Kasumi-1 (cell line): ENCODE measurements around the gene FBLN7.
"Not testable (repeated sequence)": the region's sequence is repeated elsewhere in the genome, so short reads cannot be mapped to it uniquely, and the experiment has no call there.

Source experiments
- DNase-seq, 2 experiments: peaks; one replicate each; lab custom pipeline; 2025; lab: John Stamatoyannopoulos, UW

Gene FBLN7

GRCh38 chr2:112184121-112184520 lies 45.9 kb downstream of the FBLN7 start:
- no peak for DNase-seq

GRCh38 chr2:112185131-112185530 lies 46.9 kb downstream of the FBLN7 start:
- no peak for DNase-seq

- no peak for DNase-seq
These were observed 49.0 kb downstream of the FBLN7 start for GRCh38 chr2:112187046-112187715.

GRCh38 chr2:112187805-112188596 lies 49.8 kb downstream of the FBLN7 start:
- no peak for DNase-seq

- DNase-seq = no peak
These were observed 50.9 kb downstream of the FBLN7 start for GRCh38 chr2:112189001-112189556.

- DNase-seq = no peak
These were observed 55.8 kb downstream of the FBLN7 start for GRCh38 chr2:112194028-112194427.

- DNase-seq = no peak
These were observed 56.3 kb downstream of the FBLN7 start for GRCh38 chr2:112194482-112194881.

GRCh38 chr2:112195167-112195766 lies 57.1 kb downstream of the FBLN7 start:
- DNase-seq = no peak

GRCh38 chr2:112195950-112196349 lies 57.8 kb downstream of the FBLN7 start:
- no peak for DNase-seq

GRCh38 chr2:112197868-112198267 lies 59.7 kb downstream of the FBLN7 start:
- DNase-seq = no peak

- no peak for DNase-seq
These were observed 60.6 kb downstream of the FBLN7 start for GRCh38 chr2:112198780-112199179.

GRCh38 chr2:112199188-112199587 lies 61.0 kb downstream of the FBLN7 start:
- DNase-seq = no peak

- DNase-seq = peak in 1 of 2 experiments; percentile 8
These were observed 63.7 kb downstream of the FBLN7 start for GRCh38 chr2:112201696-112202430.

GRCh38 chr2:112204411-112204810 lies 66.2 kb downstream of the FBLN7 start:
- peak; percentile 54 to 70 for DNase-seq

GRCh38 chr2:112207905-112208304 lies 69.7 kb downstream of the FBLN7 start:
- not testable (repeated sequence) for DNase-seq

- DNase-seq = peak; percentile 38 to 39
These were observed 78.0 kb downstream of the FBLN7 start for GRCh38 chr2:112216167-112216566.

GRCh38 chr2:112217854-112218253 lies 79.7 kb downstream of the FBLN7 start:
- DNase-seq = no peak

GRCh38 chr2:112220186-112220585 lies 82.0 kb downstream of the FBLN7 start:
- DNase-seq = no peak

- DNase-seq = no peak
These were observed 82.6 kb downstream of the FBLN7 start for GRCh38 chr2:112220831-112221230.

- DNase-seq = no peak
These were observed 91.2 kb downstream of the FBLN7 start for GRCh38 chr2:112229348-112229747.

GRCh38 chr2:112230371-112230770 lies 92.2 kb downstream of the FBLN7 start:
- DNase-seq = no peak
